Neural cell (in vitro differentiated cells): ENCODE measurements around the gene ZBTB37. TPM values are rescaled to one million over a fixed set of nuclear protein-coding genes. Genes with fewer than 3 reads are reported as not detected.

Experiments used
- H2AFZ ChIP-seq: fragments of 200-600, 300-800 bp; sonication (generic), shearing (Covaris generic); 2 replicates; pipeline ENCODE4 v1.6.0; 2014; ENCODE audit warnings: low read depth, mild to moderate bottlenecking, antibody characterized with exemption, low read length, moderate library complexity
- H3F3A ChIP-seq: fragments of 200-600 bp; shearing (Covaris generic); 2 replicates; pipeline ENCODE4 v1.6.1; 2016; ENCODE audit warnings: mild to moderate bottlenecking, moderate library complexity, mixed read lengths, antibody characterized with exemption, low read length; ENCODE audit not compliant: insufficient read depth, poor library complexity, severe bottlenecking
- H3K27ac ChIP-seq: fragments of 200-600, 300-800 bp; sonication (generic), shearing (Covaris generic); 2 replicates; pipeline ENCODE4 v1.5.1; 2014; ENCODE audit warnings: mild to moderate bottlenecking, low read length, moderate library complexity
- H3K27me3 ChIP-seq: fragments of 300-800, 200-600 bp; sonication (generic), shearing (Covaris generic); 2 replicates; pipeline ENCODE4 v1.6.0; 2014; ENCODE audit warnings: mild to moderate bottlenecking, low read depth, low read length, moderate library complexity; ENCODE audit not compliant: insufficient read depth
- H3K36me3 ChIP-seq: fragments of 300-800, 200-600 bp; sonication (generic), shearing (Covaris generic); 2 replicates; pipeline ENCODE4 v1.5.1; 2014; ENCODE audit warnings: mild to moderate bottlenecking, antibody characterized with exemption, low read length, moderate library complexity; ENCODE audit not compliant: insufficient read depth
- H3K4me2 ChIP-seq: fragments of 300-800, 200-600 bp; sonication (generic), shearing (Covaris generic); 2 replicates; pipeline ENCODE4 v1.6.0; 2014; ENCODE audit warnings: mild to moderate bottlenecking, low read length
- H3K4me3 ChIP-seq: fragments of 300-800, 200-600 bp; sonication (generic), shearing (Covaris generic); 2 replicates; pipeline ENCODE4 v1.5.1; 2014; ENCODE audit warnings: mild to moderate bottlenecking, low read length, moderate library complexity
- H3K79me2 ChIP-seq: fragments of 200-600 bp; shearing (Covaris generic); replicated peaks from 2 replicates; pipeline ENCODE4 v1.6.0; 2014; ENCODE audit warnings: mild to moderate bottlenecking, low read length, moderate library complexity; ENCODE audit not compliant: insufficient read depth
- H3K9ac ChIP-seq: fragments of 300-800, 200-600 bp; sonication (generic), shearing (Covaris generic); 2 replicates; pipeline ENCODE4 v1.6.1; 2016; ENCODE audit warnings: mild to moderate bottlenecking, low read length, mixed read lengths
- H3K9me2 ChIP-seq: fragments of 200-600 bp; shearing (Covaris generic); 2 replicates; pipeline ENCODE4 v1.6.1; 2016; ENCODE audit warnings: mild to moderate bottlenecking, low read length, mixed read lengths; ENCODE audit not compliant: insufficient read depth
- H3K9me3 ChIP-seq: fragments of 200-600, 300-800 bp; sonication (generic), shearing (Covaris generic); 2 replicates; pipeline ENCODE4 v1.6.1; 2016; ENCODE audit warnings: mild to moderate bottlenecking, mixed run types, low read length, moderate library complexity, mixed read lengths
- H4K20me1 ChIP-seq: fragments of 200-600 bp; shearing (Covaris generic); 2 replicates; pipeline ENCODE4 v1.6.1; 2016; ENCODE audit warnings: mild to moderate bottlenecking, mixed run types; ENCODE audit not compliant: insufficient read depth
- EP300 ChIP-seq: fragments of 450-650 bp; conservative IDR thresholded peaks from 2 replicates; pipeline ENCODE4 v1.6.1; 2014; ENCODE audit warnings: antibody characterized with exemption, mild to moderate bottlenecking, moderate library complexity; ENCODE audit not compliant: poor library complexity, severe bottlenecking
- EZH2 ChIP-seq: fragments of 200-600, 300-800 bp; shearing (Covaris generic), sonication (generic); IDR thresholded peaks from 2 replicates; pipeline ENCODE4 v1.6.1; 2014; ENCODE audit warnings: antibody characterized with exemption, low read length, borderline replicate concordance, mild to moderate bottlenecking; ENCODE audit not compliant: insufficient read depth, poor library complexity, severe bottlenecking
- MXI1 ChIP-seq: fragments of 450-650 bp; conservative IDR thresholded peaks from 2 replicates; pipeline ENCODE4 v1.6.1; 2014; ENCODE audit warnings: antibody characterized with exemption, mild to moderate bottlenecking; ENCODE audit not compliant: poor library complexity, severe bottlenecking
- POLR2AphosphoS5 ChIP-seq: IDR thresholded peaks from 2 replicates; pipeline ENCODE4 v1.6.1; 2012
- RAD21 ChIP-seq: fragments of 450-650 bp; conservative IDR thresholded peaks from 2 replicates; pipeline ENCODE4 v1.6.1; 2014; ENCODE audit warnings: antibody characterized with exemption, mild to moderate bottlenecking, moderate library complexity
- SMC3 ChIP-seq: fragments of 450-650 bp; conservative IDR thresholded peaks from 2 replicates; pipeline ENCODE4 v1.6.1; 2014; ENCODE audit warnings: antibody characterized with exemption, mild to moderate bottlenecking, moderate library complexity; ENCODE audit not compliant: poor library complexity
- TAF1 ChIP-seq: IDR thresholded peaks from 2 replicates; pipeline ENCODE4 v1.6.1; 2012; ENCODE audit warnings: low read depth
- polyA plus RNA-seq: library from polyadenylated mRNA; depleted of rRNA; stranded (reverse); fragments of >200 nt; gene quantifications from 2 replicates; pipeline ENCODE4 v1.2.3, GENCODE V29; 2014
- TF ChIP-seq, protein P1 (sequence below): fragments of 450-650 bp; IDR thresholded peaks from 2 replicates; pipeline ENCODE4 v1.5.1; 2014; ENCODE audit warnings: antibody characterized with exemption, mild to moderate bottlenecking, moderate library complexity; ENCODE audit not compliant: poor library complexity, severe bottlenecking
- TF ChIP-seq, protein P2 (sequence below): IDR thresholded peaks from 2 replicates; pipeline ENCODE4 v1.6.1; 2012; ENCODE audit warnings: borderline replicate concordance

The ZBTB37 gene
- polyA plus RNA-seq, 1 donor from 2014 or later, result 14.6 TPM

- Histone ChIP-seq H3K4me3 (no peak overlapping the region), H2AFZ (no peak overlapping the region), H3K36me3 (no peaks in the 10 kb centered on the region)
Observed at GRCh38 chr1:173916667-173917066, 48.5 kb downstream of the ZBTB37 start.

GRCh38 chr1:173917149-173917548 is 49.0 kb downstream of the ZBTB37 start, which contains the start of gene SERPINC1:
TSS of gene SERPINC1 (minus strand) at chr1:173917327. CDS start at chr1:173917259, 68 bp downstream.
- Histone ChIP-seq H3K4me3 (no peak within 1 kb of the TSS), H3K9me2 (no peaks in the 10 kb centered on the region), H3K79me2 (no peaks in the 10 kb centered on the region), H2AFZ (no peak within 1 kb of the TSS), H3K9me3 (no peaks in the 10 kb centered on the region), H3K27me3 (no peaks in the 10 kb centered on the region), H3K36me3 (no peaks in the 10 kb centered on the region), H4K20me1 (no peaks in the 10 kb centered on the region), H3K4me2 (no peak within 1 kb of the TSS), H3K9ac (no peak within 1 kb of the TSS), H3F3A (no peaks in the 10 kb centered on the region), H3K27ac (no peak within 1 kb of the TSS)
- TF ChIP-seq TAF1 (no peak), POLR2AphosphoS5 (no peak), MXI1 (no peak), EZH2 (no peak), EP300 (no peak), RAD21 (no peak), SMC3 (no peak)
- TF ChIP-seq, protein P1, sequence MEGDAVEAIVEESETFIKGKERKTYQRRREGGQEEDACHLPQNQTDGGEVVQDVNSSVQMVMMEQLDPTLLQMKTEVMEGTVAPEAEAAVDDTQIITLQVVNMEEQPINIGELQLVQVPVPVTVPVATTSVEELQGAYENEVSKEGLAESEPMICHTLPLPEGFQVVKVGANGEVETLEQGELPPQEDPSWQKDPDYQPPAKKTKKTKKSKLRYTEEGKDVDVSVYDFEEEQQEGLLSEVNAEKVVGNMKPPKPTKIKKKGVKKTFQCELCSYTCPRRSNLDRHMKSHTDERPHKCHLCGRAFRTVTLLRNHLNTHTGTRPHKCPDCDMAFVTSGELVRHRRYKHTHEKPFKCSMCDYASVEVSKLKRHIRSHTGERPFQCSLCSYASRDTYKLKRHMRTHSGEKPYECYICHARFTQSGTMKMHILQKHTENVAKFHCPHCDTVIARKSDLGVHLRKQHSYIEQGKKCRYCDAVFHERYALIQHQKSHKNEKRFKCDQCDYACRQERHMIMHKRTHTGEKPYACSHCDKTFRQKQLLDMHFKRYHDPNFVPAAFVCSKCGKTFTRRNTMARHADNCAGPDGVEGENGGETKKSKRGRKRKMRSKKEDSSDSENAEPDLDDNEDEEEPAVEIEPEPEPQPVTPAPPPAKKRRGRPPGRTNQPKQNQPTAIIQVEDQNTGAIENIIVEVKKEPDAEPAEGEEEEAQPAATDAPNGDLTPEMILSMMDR, result no peak
- TF ChIP-seq, protein P2, sequence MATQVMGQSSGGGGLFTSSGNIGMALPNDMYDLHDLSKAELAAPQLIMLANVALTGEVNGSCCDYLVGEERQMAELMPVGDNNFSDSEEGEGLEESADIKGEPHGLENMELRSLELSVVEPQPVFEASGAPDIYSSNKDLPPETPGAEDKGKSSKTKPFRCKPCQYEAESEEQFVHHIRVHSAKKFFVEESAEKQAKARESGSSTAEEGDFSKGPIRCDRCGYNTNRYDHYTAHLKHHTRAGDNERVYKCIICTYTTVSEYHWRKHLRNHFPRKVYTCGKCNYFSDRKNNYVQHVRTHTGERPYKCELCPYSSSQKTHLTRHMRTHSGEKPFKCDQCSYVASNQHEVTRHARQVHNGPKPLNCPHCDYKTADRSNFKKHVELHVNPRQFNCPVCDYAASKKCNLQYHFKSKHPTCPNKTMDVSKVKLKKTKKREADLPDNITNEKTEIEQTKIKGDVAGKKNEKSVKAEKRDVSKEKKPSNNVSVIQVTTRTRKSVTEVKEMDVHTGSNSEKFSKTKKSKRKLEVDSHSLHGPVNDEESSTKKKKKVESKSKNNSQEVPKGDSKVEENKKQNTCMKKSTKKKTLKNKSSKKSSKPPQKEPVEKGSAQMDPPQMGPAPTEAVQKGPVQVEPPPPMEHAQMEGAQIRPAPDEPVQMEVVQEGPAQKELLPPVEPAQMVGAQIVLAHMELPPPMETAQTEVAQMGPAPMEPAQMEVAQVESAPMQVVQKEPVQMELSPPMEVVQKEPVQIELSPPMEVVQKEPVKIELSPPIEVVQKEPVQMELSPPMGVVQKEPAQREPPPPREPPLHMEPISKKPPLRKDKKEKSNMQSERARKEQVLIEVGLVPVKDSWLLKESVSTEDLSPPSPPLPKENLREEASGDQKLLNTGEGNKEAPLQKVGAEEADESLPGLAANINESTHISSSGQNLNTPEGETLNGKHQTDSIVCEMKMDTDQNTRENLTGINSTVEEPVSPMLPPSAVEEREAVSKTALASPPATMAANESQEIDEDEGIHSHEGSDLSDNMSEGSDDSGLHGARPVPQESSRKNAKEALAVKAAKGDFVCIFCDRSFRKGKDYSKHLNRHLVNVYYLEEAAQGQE, result no peak

More at GRCh38 chr1:173916667-173917066, 48.5 kb downstream of the ZBTB37 start:
- Histone ChIP-seq H3K9me2 (no peaks in the 10 kb centered on the region), H4K20me1 (no peaks in the 10 kb centered on the region), H3K4me2 (no peak overlapping the region), H3K9ac (no peak overlapping the region), H3K9me3 (no peaks in the 10 kb centered on the region), H3K27me3 (no peaks in the 10 kb centered on the region), H3K79me2 (no peaks in the 10 kb centered on the region), H3F3A (no peaks in the 10 kb centered on the region), H3K27ac (no peak overlapping the region)
- TF ChIP-seq, protein P2, result no peak
- TF ChIP-seq, protein P1, result no peak
- TF ChIP-seq MXI1 (no peak), EZH2 (no peak), RAD21 (no peak), SMC3 (no peak), EP300 (no peak), TAF1 (no peak), POLR2AphosphoS5 (no peak)
